PFSK-1 (cell line): ENCODE data around the gene KIF26B.

Experiments used
- FOXP2 ChIP-seq: optimal IDR thresholded peaks from 2 replicates; pipeline ENCODE3; 2011; ENCODE audit warnings: borderline replicate concordance, control low read depth, inconsistent platforms; ENCODE audit not compliant: insufficient read depth; ENCODE audit errors: extremely low read length, extremely low read depth
- POLR2AphosphoS5 ChIP-seq: IDR thresholded peaks from 2 replicates; pipeline ENCODE4 v1.6.1; 2012; ENCODE audit warnings: low read depth, mild to moderate bottlenecking, control low read depth, low read length, moderate library complexity
- REST ChIP-seq, 2 experiments: IDR thresholded peaks; 2 replicates each; pipeline versions ENCODE4 v1.6.1 to v1.8.0; 2011 to 2012; ENCODE audit warnings: low read depth in 2 of 2, low read length in 2 of 2, control low read depth in 1 of 2, inconsistent platforms in 1 of 2, mild to moderate bottlenecking in 1 of 2, moderate library complexity in 1 of 2; ENCODE audit not compliant: insufficient read depth in 1 of 2
- SIN3A ChIP-seq: IDR thresholded peaks from 2 replicates; pipeline ENCODE4 v1.6.1; 2012; ENCODE audit warnings: mild to moderate bottlenecking, low read length, moderate library complexity, borderline replicate concordance; ENCODE audit not compliant: insufficient read depth
- TAF1 ChIP-seq: IDR thresholded peaks from 2 replicates; pipeline ENCODE4 v1.6.1; 2012; ENCODE audit warnings: low read length, control low read depth, borderline replicate concordance; ENCODE audit not compliant: insufficient read depth

The KIF26B gene

DNA sequence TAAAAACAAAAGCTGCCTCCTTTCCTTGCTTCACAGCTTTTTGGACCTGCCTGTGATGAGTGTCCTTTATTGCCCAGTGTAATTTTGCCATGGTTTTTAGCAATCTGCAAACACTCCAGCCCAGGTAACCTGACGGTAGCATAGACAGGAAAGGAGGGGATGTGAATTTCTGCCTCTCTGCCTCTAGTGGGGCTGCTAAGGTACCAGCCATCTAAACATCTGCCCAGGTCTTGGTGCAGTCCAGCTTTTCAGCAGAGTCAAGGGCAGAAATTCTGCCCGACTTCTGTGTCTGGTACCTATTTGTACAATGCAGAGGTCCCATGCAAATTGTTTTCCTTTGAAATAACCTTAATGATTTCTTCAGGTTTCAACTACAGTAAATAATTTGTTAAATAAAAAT lies 371.4 kb downstream of the KIF26B start:
- TF ChIP-seq SIN3A (no peak), TAF1 (no peak), POLR2AphosphoS5 (no peak), REST (IDR thresholded peaks at IDR 0.05; ENCODE audit: insufficient read depth in 1 of 2, low read depth in 2 of 2, low read length in 2 of 2) (no peak), FOXP2 (no peak)

GRCh38 chr1:245528258-245528635 lies 373.5 kb downstream of the KIF26B start:
- no peak for TF ChIP-seq REST (IDR thresholded peaks at IDR 0.05; ENCODE audit: insufficient read depth in 1 of 2, low read depth in 2 of 2, low read length in 2 of 2)
- TF ChIP-seq POLR2AphosphoS5: no peak
- no peak for TF ChIP-seq FOXP2

GRCh38 chr1:245530937-245531336 lies 376.2 kb downstream of the KIF26B start:
- TF ChIP-seq REST (IDR thresholded peaks at IDR 0.05; ENCODE audit: insufficient read depth in 1 of 2, low read depth in 2 of 2, low read length in 2 of 2) (no peak), FOXP2 (no peak)

DNA sequence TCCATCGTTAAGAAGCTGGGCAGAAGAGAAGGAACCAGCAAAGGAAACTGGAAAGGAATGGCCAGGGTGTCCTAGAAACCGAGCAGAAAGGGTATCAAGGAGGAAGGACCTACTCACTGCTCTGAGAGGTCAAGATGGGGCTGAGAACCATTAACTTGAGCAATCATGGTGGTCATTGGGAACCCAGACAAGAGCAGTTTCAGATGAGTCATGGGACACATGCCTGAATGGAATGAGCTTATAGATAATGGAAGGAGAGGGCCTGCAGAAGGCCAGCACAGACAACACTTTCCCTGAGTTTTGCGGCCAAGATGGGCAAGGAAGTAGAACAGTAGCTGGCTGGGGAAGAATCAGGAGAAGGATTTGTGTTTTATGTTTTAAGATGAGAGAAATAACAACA lies 383.2 kb downstream of the KIF26B start:
- TF ChIP-seq FOXP2: no peak
- TF ChIP-seq POLR2AphosphoS5: no peak
- no peak for TF ChIP-seq REST (IDR thresholded peaks at IDR 0.05; ENCODE audit: insufficient read depth in 1 of 2, low read depth in 2 of 2, low read length in 2 of 2)

DNA sequence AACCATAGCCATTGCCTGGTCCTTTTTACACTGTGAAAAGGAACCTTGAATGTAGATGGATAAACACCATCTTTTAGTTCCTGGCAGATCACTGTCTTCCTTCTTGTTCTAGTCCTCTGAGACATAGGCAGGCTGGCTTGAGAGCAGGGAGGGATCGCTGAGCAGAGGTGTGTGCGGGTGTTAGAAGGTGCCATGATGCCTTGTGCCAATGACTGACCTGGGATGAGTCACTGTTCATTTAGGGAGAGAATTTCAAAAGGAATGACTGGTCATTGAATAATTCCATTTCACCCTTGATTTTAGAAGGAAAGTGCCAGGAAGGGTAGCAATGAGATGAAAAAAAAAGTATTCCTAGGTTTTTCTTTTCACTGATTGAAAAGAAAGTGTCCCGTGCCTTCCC lies 383.9 kb downstream of the KIF26B start:
- TF ChIP-seq SIN3A: no peak
- no peak for TF ChIP-seq TAF1
- no peak for TF ChIP-seq FOXP2
- no peak for TF ChIP-seq REST (IDR thresholded peaks at IDR 0.05; ENCODE audit: insufficient read depth in 1 of 2, low read depth in 2 of 2, low read length in 2 of 2)
- no peak for TF ChIP-seq POLR2AphosphoS5
